ENCODE measurements around the gene MYRFL. TPM values are rescaled to one million over a fixed set of nuclear protein-coding genes. Genes with fewer than 3 reads are reported as not detected.

MYRFL gene
- total RNA-seq, 2 donors from 2014 or later: 0.15 to 0.55 TPM

- Histone ChIP-seq H3K4me1 (ENCODE audit: control insufficient read depth, insufficient read depth, low read length) (no peaks in the 10 kb centered on the region), H3K27me3 (ENCODE audit: control insufficient read depth, insufficient read depth, low read length, poor library complexity, severe bottlenecking) (no peaks in the 10 kb centered on the region), H3K27ac (ENCODE audit: low read depth, low read length) (no peak overlapping the region), H3K36me3 (ENCODE audit: control insufficient read depth, insufficient read depth, low read length) (no peaks in the 10 kb centered on the region), H3K4me3 (ENCODE audit: low read length) (no peak overlapping the region), H3K9me3 (ENCODE audit: control insufficient read depth, low read length) (no peaks in the 10 kb centered on the region), H3K9ac (ENCODE audit: extremely low read depth, low read length, poor library complexity, severe bottlenecking) (no peak overlapping the region)
- Mint-ChIP-seq H3K9me3 (no peaks in the 10 kb centered on the region), H3K27ac (no peak overlapping the region), H3K4me1 (no peaks in the 10 kb centered on the region), H3K36me3 (ENCODE audit: low read depth) (no peaks in the 10 kb centered on the region), H3K4me3 (no peak overlapping the region), H3K27me3 (ENCODE audit: insufficient read depth) (no peaks in the 10 kb centered on the region)
- DNase-seq: no peak
- TF ChIP-seq CTCF (conservative IDR thresholded peaks at IDR 0.05): no peak
Measured at GRCh38 chr12:69885658-69886057, 60.6 kb downstream of the MYRFL start.

- no peak overlapping the region for H3K27ac Mint-ChIP-seq
- 89 to 94% methylated on average over 4 to 5 of the region's 5 CpGs for WGBS, 2 experiments (ENCODE audit: insufficient coverage in 1 of 2, insufficient read length in 1 of 2)
- H3K36me3 ChIP-seq (ENCODE audit: control insufficient read depth, insufficient read depth, low read length): no peaks in the 10 kb centered on the region
- H3K4me1 Mint-ChIP-seq: no peaks in the 10 kb centered on the region
- H3K9me3 Mint-ChIP-seq: no peaks in the 10 kb centered on the region
- no peak for TF ChIP-seq CTCF (conservative IDR thresholded peaks at IDR 0.05)
- H3K4me3 ChIP-seq (ENCODE audit: low read length): no peak overlapping the region
- H3K27me3 ChIP-seq (ENCODE audit: control insufficient read depth, insufficient read depth, low read length, poor library complexity, severe bottlenecking): no peaks in the 10 kb centered on the region
- H3K4me3 Mint-ChIP-seq: no peak overlapping the region
- no peak overlapping the region for H3K27ac ChIP-seq (ENCODE audit: low read depth, low read length)
- no peaks in the 10 kb centered on the region for H3K4me1 ChIP-seq (ENCODE audit: control insufficient read depth, insufficient read depth, low read length)
- no peak for DNase-seq
- no peak overlapping the region for H3K9ac ChIP-seq (ENCODE audit: extremely low read depth, low read length, poor library complexity, severe bottlenecking)
- H3K27me3 Mint-ChIP-seq (ENCODE audit: insufficient read depth): no peaks in the 10 kb centered on the region
- H3K36me3 Mint-ChIP-seq (ENCODE audit: low read depth): no peaks in the 10 kb centered on the region
- H3K9me3 ChIP-seq (ENCODE audit: control insufficient read depth, low read length): no peaks in the 10 kb centered on the region
Measured at GRCh38 chr12:69886109-69886508, 61.1 kb downstream of the MYRFL start.

DNA sequence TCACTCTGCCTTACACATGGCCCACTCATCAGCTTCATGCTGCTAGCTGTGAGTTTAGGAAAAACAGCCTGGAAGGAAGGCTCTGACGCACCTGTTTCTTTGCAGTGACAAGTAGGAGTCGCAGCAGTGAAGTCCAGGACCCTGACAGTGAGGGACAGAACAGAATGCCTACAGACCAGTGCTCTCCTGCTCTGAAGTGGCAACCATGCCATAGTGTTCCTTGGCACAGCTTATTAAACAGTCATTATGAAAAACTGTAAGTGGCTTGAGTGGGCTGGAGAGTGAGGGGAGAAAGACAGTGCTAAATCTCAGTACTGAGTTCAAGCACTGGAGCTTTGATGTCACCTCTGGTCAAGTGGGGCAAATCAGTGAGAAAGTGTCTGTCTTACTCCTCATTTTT lies 61.7 kb downstream of the MYRFL start:
- no peaks in the 10 kb centered on the region for H3K27me3 Mint-ChIP-seq (ENCODE audit: insufficient read depth)
- no peaks in the 10 kb centered on the region for H3K9me3 ChIP-seq (ENCODE audit: control insufficient read depth, low read length)
- H3K4me3 Mint-ChIP-seq: no peak overlapping the region
- H3K27ac Mint-ChIP-seq: no peak overlapping the region
- H3K36me3 ChIP-seq (ENCODE audit: control insufficient read depth, insufficient read depth, low read length): no peaks in the 10 kb centered on the region
- H3K4me1 Mint-ChIP-seq: no peaks in the 10 kb centered on the region
- H3K4me1 ChIP-seq (ENCODE audit: control insufficient read depth, insufficient read depth, low read length): no peaks in the 10 kb centered on the region
- H3K4me3 ChIP-seq (ENCODE audit: low read length): no peak overlapping the region
- H3K27me3 ChIP-seq (ENCODE audit: control insufficient read depth, insufficient read depth, low read length, poor library complexity, severe bottlenecking): no peaks in the 10 kb centered on the region
- H3K27ac ChIP-seq (ENCODE audit: low read depth, low read length): no peak overlapping the region
- no peaks in the 10 kb centered on the region for H3K36me3 Mint-ChIP-seq (ENCODE audit: low read depth)
- TF ChIP-seq CTCF (conservative IDR thresholded peaks at IDR 0.05): no peak
- H3K9ac ChIP-seq (ENCODE audit: extremely low read depth, low read length, poor library complexity, severe bottlenecking): no peak overlapping the region
- 84 to 93% methylated on average over 2 of the region's 2 CpGs for WGBS, 2 experiments (ENCODE audit: insufficient coverage in 1 of 2, insufficient read length in 1 of 2)
- no peak for DNase-seq
- H3K9me3 Mint-ChIP-seq: no peaks in the 10 kb centered on the region
